ENCODE data around the gene NUP93. TPM values are rescaled to one million over a fixed set of nuclear protein-coding genes. Genes with fewer than 3 reads are reported as not detected.
A peak's percentile ranks its signal among the peaks of the same experiment; 100 is the strongest.

The NUP93 gene
- total RNA-seq, 1 experiment from 2014 or later = 74.7 TPM

GRCh38 chr16:56894331-56894917, 164.5 kb downstream of the NUP93 start:
- Histone ChIP-seq H3K4me2 (peak overlapping the region; percentile 50), H3K4me3 (no peak overlapping the region), H3K27me3 (ENCODE audit: insufficient read depth, low read depth) (peaks cover 2% of the 10 kb centered on the region; the same call in 1 of the 2 replicates), H3K4me1 (replicated peaks; ENCODE audit: insufficient read depth) (peaks cover 5% of the 10 kb centered on the region), H2AFZ (peak overlapping the region; percentile 46; the same call in 1 of the 2 replicates), H4K20me1 (ENCODE audit: insufficient read depth) (no peaks in the 10 kb centered on the region), H3K9me2 (ENCODE audit: insufficient read depth) (no peaks in the 10 kb centered on the region), H3F3A (ENCODE audit: insufficient read depth, low read depth) (peaks cover 8% of the 10 kb centered on the region; the same call in 1 of the 2 replicates), H3K79me2 (ENCODE audit: low read depth) (no peaks in the 10 kb centered on the region), H3K9me3 (ENCODE audit: insufficient read depth, low read depth) (no peaks in the 10 kb centered on the region), H3K36me3 (ENCODE audit: low read depth) (no peaks in the 10 kb centered on the region), H3K27ac (0 out of 2 replicates have a peak overlapping the region, but pooled peaks have one; percentile 26)
- ChIA-PET CTCF (interaction anchor here (0.6 to 0.9 kb wide), 3 partner anchors 37 to 72 kb away, joined by 3 to 6 read pairs (median 4); no protein-coding TSS in a partner anchor), POLR2A (ENCODE audit: unreplicated experiment) (interaction anchor here (0.6 kb wide), 1 partner anchor 287 kb away, joined by 7 read pairs; no protein-coding TSS in a partner anchor)
- DNase-seq = peak; percentile 67 to 76
- no peak for TF ChIP-seq EZH2 (IDR thresholded peaks at IDR 0.05; ENCODE audit: low read depth)
- no peak for TF ChIP-seq CTCF (conservative IDR thresholded peaks at IDR 0.05)
- BruUV-seq (replicated peaks) = no TSS peak
- intact Hi-C loops (cut with micrococcal nuclease; ENCODE audit: unreplicated experiment) = no loop called here

- ChIA-PET CTCF (no interaction called here), POLR2A (ENCODE audit: unreplicated experiment) (no interaction called here)
- Histone ChIP-seq H4K20me1 (ENCODE audit: insufficient read depth) (no peaks in the 10 kb centered on the region), H3F3A (ENCODE audit: insufficient read depth, low read depth) (peaks cover 8% of the 10 kb centered on the region; the same call in 1 of the 2 replicates), H3K36me3 (ENCODE audit: low read depth) (no peaks in the 10 kb centered on the region), H3K27ac (no peak overlapping the region), H3K27me3 (ENCODE audit: insufficient read depth, low read depth) (peaks cover 8% of the 10 kb centered on the region; the same call in 1 of the 2 replicates), H3K4me3 (no peak overlapping the region), H3K4me1 (replicated peaks; ENCODE audit: insufficient read depth) (peaks cover 5% of the 10 kb centered on the region), H3K9me3 (ENCODE audit: insufficient read depth, low read depth) (no peaks in the 10 kb centered on the region), H3K79me2 (ENCODE audit: low read depth) (no peaks in the 10 kb centered on the region), H3K4me2 (no peak overlapping the region), H2AFZ (no peak overlapping the region), H3K9me2 (ENCODE audit: insufficient read depth) (no peaks in the 10 kb centered on the region)
- no TSS peak for BruUV-seq (replicated peaks)
- intact Hi-C loops (cut with micrococcal nuclease; ENCODE audit: unreplicated experiment) = no loop called here
- no peak for DNase-seq
- TF ChIP-seq EZH2 (IDR thresholded peaks at IDR 0.05; ENCODE audit: low read depth) = no peak
Observed at GRCh38 chr16:56895813-56896212, 165.9 kb downstream of the NUP93 start.

GRCh38 chr16:56896244-56896643, 166.3 kb downstream of the NUP93 start:
- H3K79me2 ChIP-seq (ENCODE audit: low read depth) = no peaks in the 10 kb centered on the region
- no peak for TF ChIP-seq EZH2 (IDR thresholded peaks at IDR 0.05; ENCODE audit: low read depth)
- no peak for TF ChIP-seq CTCF (conservative IDR thresholded peaks at IDR 0.05)
- no peaks in the 10 kb centered on the region for H3K36me3 ChIP-seq (ENCODE audit: low read depth)
- no peaks in the 10 kb centered on the region for H3K9me3 ChIP-seq (ENCODE audit: insufficient read depth, low read depth)
- peaks cover 8% of the 10 kb centered on the region; the same call in 1 of the 2 replicates for H3F3A ChIP-seq (ENCODE audit: insufficient read depth, low read depth)
- H3K27me3 ChIP-seq (ENCODE audit: insufficient read depth, low read depth) = peaks cover 8% of the 10 kb centered on the region; the same call in 1 of the 2 replicates
- POLR2A ChIA-PET (ENCODE audit: unreplicated experiment) = interaction anchor here (0.7 kb wide), 1 partner anchor 637 kb away, joined by 5 read pairs; no protein-coding TSS in a partner anchor
- H3K4me1 ChIP-seq (replicated peaks; ENCODE audit: insufficient read depth) = peaks cover 5% of the 10 kb centered on the region
- BruUV-seq (replicated peaks) = no TSS peak
- H3K4me3 ChIP-seq = no peak overlapping the region
- no peak for DNase-seq
- H3K9me2 ChIP-seq (ENCODE audit: insufficient read depth) = no peaks in the 10 kb centered on the region
- no peak overlapping the region for H3K4me2 ChIP-seq
- intact Hi-C loops (cut with micrococcal nuclease; ENCODE audit: unreplicated experiment) = no loop called here
- no peaks in the 10 kb centered on the region for H4K20me1 ChIP-seq (ENCODE audit: insufficient read depth)
- CTCF ChIA-PET = no interaction called here
- H2AFZ ChIP-seq = no peak overlapping the region
- H3K27ac ChIP-seq = no peak overlapping the region
